ENCODE results near the gene DHRS2.
A peak's percentile ranks its signal among the peaks of the same experiment; 100 is the strongest.
"Not testable (repeated sequence)": the region's sequence is repeated elsewhere in the genome, so short reads cannot be mapped to it uniquely, and the experiment has no call there.

The DHRS2 gene

GRCh38 chr14:23636317-23637211 lies at the start of gene DHRS2:
TSS of gene DHRS2 (plus strand) at chr14:23636364. CDS start at chr14:23638865, 2,501 bp downstream.
- DNase-seq: no peak

GRCh38 chr14:23588884-23589598 lies 47.1 kb upstream of the DHRS2 start:
- peak; percentile 90 for DNase-seq

GRCh38 chr14:23589606-23590005 lies 46.6 kb upstream of the DHRS2 start:
- no peak for DNase-seq

GRCh38 chr14:23590198-23590597 lies 46.0 kb upstream of the DHRS2 start:
- DNase-seq: no peak

GRCh38 chr14:23594191-23594590 lies 42.0 kb upstream of the DHRS2 start:
- not testable (repeated sequence) for DNase-seq

GRCh38 chr14:23600322-23600707 lies 35.8 kb upstream of the DHRS2 start:
- DNase-seq: no peak

GRCh38 chr14:23600806-23601205 lies 35.4 kb upstream of the DHRS2 start:
- DNase-seq: no peak

GRCh38 chr14:23601424-23601823 lies 34.7 kb upstream of the DHRS2 start:
- no peak for DNase-seq

- DNase-seq: no peak
Observed at GRCh38 chr14:23601845-23602180, 34.4 kb upstream of the DHRS2 start.

- no peak for DNase-seq
Observed at GRCh38 chr14:23602181-23603095, 33.7 kb upstream of the DHRS2 start.

- DNase-seq: no peak
Observed at GRCh38 chr14:23603103-23603502, 33.1 kb upstream of the DHRS2 start.

GRCh38 chr14:23604148-23604547 lies 32.0 kb upstream of the DHRS2 start:
- no peak for DNase-seq

GRCh38 chr14:23604675-23605170 lies 31.4 kb upstream of the DHRS2 start:
- DNase-seq: no peak

- DNase-seq: peak; percentile 48
Observed at GRCh38 chr14:23605931-23606585, 30.1 kb upstream of the DHRS2 start.

GRCh38 chr14:23608454-23608853 lies 27.7 kb upstream of the DHRS2 start:
- DNase-seq: no peak

GRCh38 chr14:23609001-23609400 lies 27.2 kb upstream of the DHRS2 start:
- DNase-seq: no peak

GRCh38 chr14:23609411-23610089 lies 26.6 kb upstream of the DHRS2 start:
- not testable (repeated sequence) for DNase-seq

GRCh38 chr14:23610090-23610814 lies 25.9 kb upstream of the DHRS2 start:
- DNase-seq: no peak

GRCh38 chr14:23610815-23611289 lies 25.3 kb upstream of the DHRS2 start:
- DNase-seq: no peak

GRCh38 chr14:23612354-23612732 lies 23.8 kb upstream of the DHRS2 start:
- no peak for DNase-seq

GRCh38 chr14:23612802-23613201 lies 23.4 kb upstream of the DHRS2 start:
- DNase-seq: no peak

Measured in stimulated activated CD8-positive, alpha-beta memory T cell treated with anti-CD3 and anti-CD28 coated beads, Interleukin-4, amount 100 ng/mL, for 48 hours (primary cell).